Measurements from ENCODE around the gene KRTAP10-12.

Gene KRTAP10-12

DNA sequence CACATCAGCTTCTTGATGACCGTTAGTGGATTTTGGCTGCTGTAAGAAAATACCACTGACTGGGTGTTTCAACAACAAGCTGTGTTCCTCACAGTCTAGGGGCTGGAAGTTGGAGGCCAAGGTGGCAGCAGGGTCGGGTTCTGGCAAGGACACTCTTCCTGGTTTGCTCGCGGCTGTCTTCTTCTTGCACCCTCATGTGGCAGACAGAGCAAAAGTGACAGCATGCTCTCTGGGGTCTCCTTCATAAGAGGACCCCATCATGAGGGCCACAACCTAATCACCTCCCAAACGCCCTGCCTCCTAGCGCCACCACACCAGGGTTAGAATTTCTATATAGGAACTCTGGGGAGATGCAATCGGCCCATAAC lies 33.0 kb downstream of the KRTAP10-12 start:
- no peak overlapping the region for H3K4me3 ChIP-seq (ENCODE audit: low read length)
- no peak for TF ChIP-seq CTCF (conservative IDR thresholded peaks at IDR 0.05; ENCODE audit: low read depth, low read length)
- no peak for DNase-seq (ENCODE audit: low read depth)

DNA sequence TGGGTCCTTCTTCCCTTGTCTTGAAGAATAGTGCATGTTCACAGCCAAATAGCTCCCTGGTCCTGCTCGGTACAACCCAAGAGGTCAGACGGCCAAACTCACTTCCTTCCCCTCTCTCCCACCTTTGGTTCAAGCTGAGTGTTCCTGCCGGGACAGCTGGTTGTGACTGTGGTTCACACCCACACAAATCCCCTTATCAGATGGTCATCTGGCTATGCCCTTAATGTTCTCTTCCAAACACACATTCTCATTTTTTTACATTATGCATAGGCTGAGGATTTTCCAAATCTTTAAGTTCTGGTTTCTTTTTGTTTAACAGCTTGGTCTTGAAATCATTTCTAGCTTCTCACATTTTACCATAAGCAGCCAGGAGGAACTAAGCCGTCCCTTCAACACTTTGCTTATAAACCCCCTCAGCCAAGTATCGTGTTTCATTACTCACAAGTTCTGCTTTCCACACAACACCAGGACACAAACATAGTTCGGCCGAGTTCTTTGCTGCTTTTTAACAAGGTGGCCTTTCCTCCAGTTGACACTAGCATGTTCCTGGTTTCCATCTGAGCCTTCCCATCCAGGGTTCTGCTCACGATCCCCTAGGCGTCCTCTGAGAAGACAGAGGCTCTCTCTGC lies 34.1 kb downstream of the KRTAP10-12 start:
- no peak for TF ChIP-seq CTCF (conservative IDR thresholded peaks at IDR 0.05; ENCODE audit: low read depth, low read length)
- no peak for DNase-seq (ENCODE audit: low read depth)
- H3K4me3 ChIP-seq (ENCODE audit: low read length) = no peak overlapping the region

GRCh38 chr21:44732263-44732662 lies 35.3 kb downstream of the KRTAP10-12 start:
- H3K4me3 ChIP-seq (ENCODE audit: low read length) = no peak overlapping the region
- no peak for DNase-seq (ENCODE audit: low read depth)
- no peak for TF ChIP-seq CTCF (conservative IDR thresholded peaks at IDR 0.05; ENCODE audit: low read depth, low read length)

- DNase-seq (ENCODE audit: low read depth) = no peak
- no peak overlapping the region for H3K4me3 ChIP-seq (ENCODE audit: low read length)
- TF ChIP-seq CTCF (conservative IDR thresholded peaks at IDR 0.05; ENCODE audit: low read depth, low read length) = no peak
Observed at GRCh38 chr21:44732956-44733355, 36.0 kb downstream of the KRTAP10-12 start.

DNA sequence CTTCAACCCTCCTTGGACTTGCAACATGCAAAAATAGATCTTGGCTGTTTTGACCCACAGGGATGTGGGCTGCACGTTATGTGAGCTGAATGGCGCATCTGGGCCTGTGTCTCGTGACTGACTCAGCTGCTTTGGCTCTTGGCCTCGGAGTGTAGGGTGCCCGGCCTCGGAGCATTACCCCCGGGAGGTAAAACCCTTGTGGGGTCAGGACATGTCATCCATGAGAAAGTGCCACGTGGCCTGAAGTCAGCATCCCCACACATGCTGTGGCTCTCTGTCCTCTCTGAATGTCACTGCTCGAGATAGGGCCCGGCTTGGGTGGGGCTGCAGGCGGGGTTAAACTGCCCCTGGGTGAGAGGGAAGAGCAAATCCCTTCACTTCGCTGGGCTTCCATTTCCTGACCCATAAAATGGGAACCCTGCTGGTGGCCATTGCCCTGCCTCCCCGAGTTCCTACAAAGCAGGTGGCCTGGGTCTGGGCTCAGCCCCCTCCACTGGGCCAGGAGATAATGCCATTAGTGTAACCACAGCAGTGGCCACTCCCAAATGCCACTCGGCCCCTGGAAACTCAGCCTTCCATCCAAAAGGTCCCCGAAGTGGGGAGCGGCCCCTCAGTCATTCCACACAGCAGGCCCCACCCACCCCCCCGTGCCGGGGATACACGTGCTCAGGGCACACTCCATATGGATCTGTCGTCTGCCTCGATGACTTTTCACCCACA lies 37.2 kb downstream of the KRTAP10-12 start:
- H3K4me3 ChIP-seq (ENCODE audit: low read length) = no peak overlapping the region
- DNase-seq (ENCODE audit: low read depth) = no peak
- TF ChIP-seq CTCF (conservative IDR thresholded peaks at IDR 0.05; ENCODE audit: low read depth, low read length) = no peak

GRCh38 chr21:44734841-44735240 lies 37.9 kb downstream of the KRTAP10-12 start:
- H3K4me3 ChIP-seq (ENCODE audit: low read length) = no peak overlapping the region
- DNase-seq (ENCODE audit: low read depth) = no peak
- no peak for TF ChIP-seq CTCF (conservative IDR thresholded peaks at IDR 0.05; ENCODE audit: low read depth, low read length)

GRCh38 chr21:44735821-44736220 lies 38.8 kb downstream of the KRTAP10-12 start:
- DNase-seq (ENCODE audit: low read depth) = no peak
- no peak overlapping the region for H3K4me3 ChIP-seq (ENCODE audit: low read length)
- no peak for TF ChIP-seq CTCF (conservative IDR thresholded peaks at IDR 0.05; ENCODE audit: low read depth, low read length)
